BJ (cell line): ENCODE measurements around the gene RGS17. TPM values are rescaled to one million over a fixed set of nuclear protein-coding genes. Genes with fewer than 3 reads are reported as not detected.

Experiments used
- CTCF ChIA-PET: fragments of 350-600 bp; formaldehyde crosslinking; extraction: SDS; loops from one replicate; lab custom pipeline; 2021; ENCODE audit warnings: antibody characterized with exemption, inconsistent platforms; lab: Yijun Ruan, JAX
- POLR2A ChIA-PET: fragments of 300-600 bp; sonication (Branson Sonifier 250); formaldehyde crosslinking; extraction: SDS; loops from one replicate; lab custom pipeline; 2021; ENCODE audit warnings: antibody characterized with exemption; lab: Charles Lee
- DNase-seq: peaks from one replicate; pipeline ENCODE4 v3.0.0-alpha.2; 2011; ENCODE audit warnings: low read depth
- H3K27me3 ChIP-seq: 2 replicates; pipeline ENCODE4 v1.6.0; 2011; ENCODE audit warnings: low read length; ENCODE audit not compliant: control insufficient read depth, insufficient read depth
- H3K36me3 ChIP-seq: 2 replicates; pipeline ENCODE4 v1.5.1; 2011; ENCODE audit warnings: low read length; ENCODE audit not compliant: control insufficient read depth, insufficient read depth
- H3K4me3 ChIP-seq: 2 replicates; pipeline ENCODE4 v1.5.1; 2011; ENCODE audit warnings: low read depth, mild to moderate bottlenecking, control low read depth, low read length
- CTCF ChIP-seq: IDR thresholded peaks from 2 replicates; pipeline ENCODE4 v1.5.1; 2011; ENCODE audit warnings: low read depth, mild to moderate bottlenecking, control low read depth, inconsistent platforms, low read length, moderate library complexity; ENCODE audit not compliant: insufficient read depth
- polyA plus RNA-seq: library from polyadenylated mRNA; depleted of rRNA; stranded (reverse); fragments of >200 nt; gene quantifications from 2 replicates; pipeline ENCODE4 v1.2.3, GENCODE V29; 2011

RGS17 gene
- polyA plus RNA-seq, 1 experiment: 0.09 TPM

- ChIA-PET CTCF (interaction anchor here (1.0 kb wide), 1 partner anchor 13 kb away, joined by 4 read pairs; no protein-coding TSS in a partner anchor), POLR2A (no interaction called here)
- DNase-seq: no peak
- Histone ChIP-seq H3K4me3 (no peak overlapping the region), H3K36me3 (no peaks in the 10 kb centered on the region), H3K27me3 (peaks cover 2% of the 10 kb centered on the region; the same call in 1 of the 2 replicates)
- TF ChIP-seq CTCF: no peak
These were observed 19.3 kb upstream of the RGS17 start for GRCh38 chr6:153150371-153150751.

GRCh38 chr6:153149891-153150290 is 18.8 kb upstream of the RGS17 start:
- ChIA-PET CTCF (no interaction called here), POLR2A (no interaction called here)
- TF ChIP-seq CTCF: no peak
- Histone ChIP-seq H3K27me3 (peaks cover 2% of the 10 kb centered on the region; the same call in 1 of the 2 replicates), H3K36me3 (no peaks in the 10 kb centered on the region), H3K4me3 (no peak overlapping the region)
- no peak for DNase-seq

- CTCF ChIA-PET: interaction anchor here (1.3 kb wide), 1 partner anchor 12 kb away, joined by 4 read pairs; no protein-coding TSS in a partner anchor
- no peak overlapping the region for H3K4me3 ChIP-seq
- peaks cover 2% of the 10 kb centered on the region; the same call in 1 of the 2 replicates for H3K27me3 ChIP-seq
- POLR2A ChIA-PET: no interaction called here
- DNase-seq: no peak
- no peaks in the 10 kb centered on the region for H3K36me3 ChIP-seq
- TF ChIP-seq CTCF: no peak
These were observed 15.3 kb upstream of the RGS17 start for GRCh38 chr6:153146413-153146812.

- ChIA-PET CTCF (interaction anchor here (1.3 kb wide), 1 partner anchor 11 kb away, joined by 4 read pairs; no protein-coding TSS in a partner anchor), POLR2A (no interaction called here)
- Histone ChIP-seq H3K4me3 (no peak overlapping the region), H3K27me3 (peaks cover 2% of the 10 kb centered on the region; the same call in 1 of the 2 replicates), H3K36me3 (no peaks in the 10 kb centered on the region)
- DNase-seq: no peak
- TF ChIP-seq CTCF: no peak
These were observed 14.5 kb upstream of the RGS17 start for GRCh38 chr6:153145591-153145990.

GRCh38 chr6:153143200-153143599 is 12.1 kb upstream of the RGS17 start:
- H3K27me3 ChIP-seq: no peaks in the 10 kb centered on the region
- TF ChIP-seq CTCF: no peak
- DNase-seq: no peak
- no peaks in the 10 kb centered on the region for H3K36me3 ChIP-seq
- CTCF ChIA-PET: interaction anchor here (0.6 kb wide), 1 partner anchor 98 kb away, joined by 3 read pairs; no protein-coding TSS in a partner anchor
- H3K4me3 ChIP-seq: no peak overlapping the region
- POLR2A ChIA-PET: no interaction called here
